HUDEP-2 (cell line): ENCODE results near the gene SAV1.
"Not testable (repeated sequence)": the region's sequence is repeated elsewhere in the genome, so short reads cannot be mapped to it uniquely, and the experiment has no call there.

Experiments used
- DNase-seq, 76 experiments: peaks; one replicate each; lab custom pipeline; 2025; ENCODE audit not compliant: unreplicated experiment in 76 of 76; lab: John Stamatoyannopoulos, UW

Gene SAV1

DNA sequence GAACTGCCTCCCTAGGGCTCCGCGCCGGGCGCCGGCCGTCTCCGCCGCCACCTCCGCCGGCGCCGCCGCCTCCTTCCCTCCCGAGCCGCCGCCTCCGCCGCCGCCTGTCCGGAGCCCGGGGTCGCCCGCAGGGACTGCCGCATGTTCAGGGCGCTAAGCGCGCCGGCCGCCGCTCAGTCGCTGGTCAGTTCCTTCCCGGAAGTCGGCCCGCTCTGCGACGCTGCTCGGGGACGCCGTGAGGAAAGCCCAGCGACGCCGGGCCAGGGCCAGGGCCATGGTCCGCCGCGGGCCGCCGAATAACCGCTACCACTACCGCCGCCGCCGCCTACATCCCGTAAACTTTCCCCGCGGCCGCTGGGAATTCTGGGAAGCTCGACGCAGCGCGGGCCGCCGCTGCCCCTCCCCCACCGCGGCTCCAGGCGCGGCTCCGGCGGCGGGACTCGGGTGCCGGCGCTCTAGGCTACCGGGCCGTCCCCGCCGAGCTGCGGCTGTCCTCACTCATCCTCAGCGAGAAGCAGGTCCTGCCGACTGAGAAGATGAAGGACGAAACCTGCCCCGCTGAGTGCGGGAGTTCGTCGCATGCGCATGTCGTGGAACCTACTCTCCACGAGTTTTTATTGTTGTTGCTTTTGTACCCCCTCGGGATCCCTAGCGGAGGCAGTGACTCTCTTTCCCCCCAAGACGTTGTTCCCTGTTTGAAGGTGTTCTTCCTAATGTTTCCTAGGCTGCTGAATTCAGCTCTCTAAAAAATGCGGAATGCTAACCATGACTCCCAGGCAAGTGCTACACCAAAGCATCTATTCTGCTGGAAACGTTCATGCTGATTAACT lies at the start of gene SAV1:
TSS of gene SAV1 (minus strand) at position 311 of the 830 bp plus-strand sequence. CDS start 339 bp downstream, outside the sequence.
- DNase-seq, result peak in 58 of 76 experiments; percentile 13 to 73 (median 52)

DNA sequence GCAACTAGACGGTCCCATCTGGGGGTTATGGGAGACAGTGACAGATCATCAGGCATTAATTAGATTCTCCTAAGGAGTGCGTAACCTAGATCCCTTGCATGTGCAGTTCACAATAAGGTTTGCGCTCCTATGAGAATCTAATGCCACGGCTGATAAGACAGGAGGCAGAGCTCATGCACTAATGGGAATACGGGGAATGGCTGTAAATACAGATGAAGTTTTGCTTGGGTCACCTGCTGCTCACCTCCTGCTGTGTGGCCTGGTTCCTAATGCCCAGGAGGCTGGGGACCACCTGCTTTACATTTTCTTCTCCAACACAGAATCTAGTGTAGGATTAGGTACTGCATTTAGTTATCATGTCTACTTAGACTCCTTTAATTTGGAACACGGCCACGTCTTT lies 49.7 kb upstream of the SAV1 start:
- no peak for DNase-seq

DNA sequence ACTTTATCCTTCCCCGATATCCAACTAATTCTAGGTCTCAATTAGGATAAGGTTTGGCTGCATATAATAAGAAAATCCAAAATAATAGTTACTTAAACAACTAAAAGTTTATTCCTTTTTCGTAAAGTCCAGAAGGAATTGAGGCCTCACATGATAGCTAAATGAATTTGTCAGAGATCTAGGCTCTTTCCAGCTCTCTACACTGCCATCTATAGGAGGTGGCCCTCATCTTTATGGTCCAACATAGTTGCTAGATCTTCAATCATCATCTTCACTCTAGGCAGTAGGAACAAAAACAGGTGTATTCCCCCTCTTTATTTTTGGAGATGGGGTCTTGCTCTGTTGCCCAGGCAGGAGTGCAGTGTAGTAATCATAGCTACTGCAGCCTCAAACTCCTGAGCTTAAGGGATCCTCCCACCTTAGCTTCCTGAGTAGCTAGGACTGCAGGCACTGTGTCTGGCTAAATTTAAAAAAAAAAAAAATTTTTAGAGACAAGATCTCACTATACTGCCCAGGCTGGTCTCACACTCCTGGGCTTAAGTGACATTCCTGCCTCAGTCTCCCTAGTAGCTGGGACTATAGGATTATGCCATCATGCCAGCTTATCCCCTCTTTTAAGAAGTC lies 46.5 kb upstream of the SAV1 start:
- DNase-seq, result peak in 18 of 76 experiments; percentile 0 to 48 (median 12)

DNA sequence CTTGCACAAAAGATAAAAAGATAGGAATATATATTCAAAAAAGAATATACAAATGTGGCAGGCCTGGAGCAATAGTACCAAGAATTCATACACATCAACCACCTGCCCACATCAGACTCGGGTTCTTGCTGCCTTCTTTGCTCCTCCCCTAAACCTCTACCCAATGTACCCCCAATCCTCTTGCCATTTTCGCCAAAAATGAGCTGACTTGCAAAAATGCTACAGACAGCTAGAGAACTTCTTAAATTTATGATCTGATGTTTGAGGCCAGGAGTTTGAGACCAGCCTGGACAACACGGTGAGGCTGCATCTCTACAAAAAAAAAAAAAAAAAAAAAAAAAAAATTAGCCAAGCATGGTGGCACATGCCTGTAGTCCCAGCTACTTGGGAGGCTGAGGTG lies 42.9 kb upstream of the SAV1 start:
- no peak for DNase-seq

DNA sequence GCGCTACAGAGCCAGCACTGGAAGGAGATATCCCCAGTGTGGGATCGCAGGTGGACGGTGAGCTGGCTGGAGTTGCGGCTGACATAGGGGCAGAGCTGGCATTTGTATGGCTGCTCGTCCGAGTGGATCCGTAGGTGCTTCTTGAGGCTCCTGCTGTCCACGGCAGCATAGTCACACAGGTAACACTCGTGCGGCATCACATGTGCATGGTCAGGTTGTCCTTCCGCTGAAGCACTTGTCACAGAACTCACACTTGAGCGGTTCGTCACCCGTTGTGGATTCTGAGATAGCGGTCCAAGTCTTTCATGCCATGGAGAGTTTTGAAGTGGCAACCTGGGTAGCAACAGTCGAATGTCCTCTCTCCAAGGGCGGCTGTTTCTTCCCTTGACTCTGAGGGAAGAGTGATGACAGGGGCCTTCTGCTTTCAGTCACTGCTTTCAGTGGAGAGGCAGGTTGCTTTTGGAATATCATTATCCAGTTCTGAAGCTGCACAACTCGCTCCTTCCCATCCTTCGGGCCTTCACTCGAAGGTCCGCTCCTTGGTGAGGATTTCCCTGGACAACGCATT lies 37.0 kb upstream of the SAV1 start:
- DNase-seq, result no peak

DNA sequence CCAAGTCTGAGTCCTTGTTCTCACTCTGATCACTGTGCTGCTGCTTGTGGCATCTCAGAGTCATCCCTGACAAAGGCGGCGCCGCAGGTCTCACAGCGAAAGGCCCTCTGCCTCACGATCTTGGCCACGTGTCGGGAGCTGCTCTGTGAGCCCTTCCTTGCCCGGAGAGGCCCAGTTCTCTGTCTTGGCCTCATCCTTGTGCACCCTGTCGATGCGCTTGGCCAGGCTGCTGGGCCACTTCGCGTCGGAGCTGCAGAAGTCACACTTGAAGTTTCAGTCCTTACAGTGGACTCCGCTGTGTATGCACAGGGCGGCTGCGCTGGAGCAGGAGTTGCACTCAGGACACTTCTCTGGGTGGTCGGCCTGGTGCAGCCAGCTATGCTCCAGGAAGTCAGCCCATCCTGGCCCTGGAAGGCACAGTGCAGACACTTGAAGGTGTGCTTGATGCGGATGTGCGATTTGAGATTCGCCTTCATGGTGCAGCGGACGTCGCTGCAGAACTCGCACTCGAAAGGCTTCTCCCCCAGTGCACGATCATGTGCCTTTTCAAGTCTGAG lies 36.4 kb upstream of the SAV1 start:
- DNase-seq, result no peak

DNA sequence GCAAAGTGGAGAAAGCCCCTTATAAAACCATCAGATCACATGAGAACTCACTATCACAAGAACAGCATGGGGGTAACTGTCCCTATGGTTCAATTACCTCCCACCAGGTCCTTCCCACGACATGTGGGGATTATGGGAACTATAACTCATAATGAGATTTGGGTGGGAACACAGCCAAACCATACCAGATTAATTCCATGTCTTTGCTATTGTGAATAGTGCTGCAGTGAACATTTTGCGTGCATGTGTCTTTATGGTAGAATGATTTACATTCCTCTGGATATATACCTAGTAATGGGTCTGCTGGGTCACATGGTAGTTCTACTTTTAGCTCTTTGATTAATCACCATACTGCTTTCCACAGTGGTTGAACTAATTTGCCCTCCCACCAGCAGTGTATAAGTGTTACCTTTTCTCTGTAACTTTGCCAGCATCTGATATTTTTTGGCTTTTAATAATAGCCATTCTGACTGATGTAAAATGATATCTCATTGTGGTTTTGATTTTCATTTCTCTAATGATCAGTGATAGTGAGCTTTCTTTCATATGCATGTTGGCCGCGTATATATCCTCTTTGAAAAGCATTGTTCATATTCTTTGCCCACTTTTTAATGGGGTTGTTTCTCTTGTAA lies 29.7 kb upstream of the SAV1 start:
- DNase-seq, result no peak

DNA sequence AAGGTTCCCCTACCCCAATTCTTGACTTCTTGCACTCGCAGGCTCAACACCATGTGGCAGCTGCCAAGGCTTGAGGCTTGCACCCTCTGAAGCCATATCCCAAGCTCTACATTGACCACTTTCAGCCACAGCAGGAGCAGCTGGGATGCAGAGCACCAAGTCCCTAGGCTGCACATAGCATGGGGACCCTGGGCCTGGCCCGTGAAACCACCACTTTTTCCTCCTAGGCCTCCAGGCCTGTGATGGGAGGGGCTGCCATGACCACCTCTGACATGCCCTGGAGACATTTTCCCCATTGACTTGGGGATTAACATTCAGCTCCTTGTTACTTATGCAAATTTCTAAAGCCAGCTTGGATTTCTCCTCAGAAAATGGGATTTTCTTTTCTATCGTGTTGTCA lies 26.2 kb upstream of the SAV1 start:
- not testable (repeated sequence) for DNase-seq

DNA sequence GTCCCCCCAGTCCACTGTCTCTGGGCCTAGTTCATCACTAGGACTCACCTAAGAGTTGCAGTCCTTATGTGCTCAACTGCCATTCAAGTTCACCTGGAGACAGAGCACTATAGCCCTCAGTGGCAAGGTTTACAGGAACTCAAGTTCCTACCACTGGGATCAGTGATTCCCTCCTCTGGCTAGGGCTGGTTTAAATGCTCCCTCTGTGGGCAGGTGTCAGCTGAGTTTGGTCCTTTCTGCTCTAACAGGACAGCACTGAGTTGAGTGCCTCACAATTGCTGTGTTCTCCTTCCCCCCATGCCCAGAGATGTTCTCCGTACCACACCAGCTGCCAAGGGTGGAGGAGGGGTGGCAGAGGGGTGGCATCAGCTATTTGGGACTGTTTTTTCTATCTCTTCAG lies 20.8 kb upstream of the SAV1 start:
- DNase-seq, result peak in 3 of 76 experiments; percentile 1 to 5 (median 2)

DNA sequence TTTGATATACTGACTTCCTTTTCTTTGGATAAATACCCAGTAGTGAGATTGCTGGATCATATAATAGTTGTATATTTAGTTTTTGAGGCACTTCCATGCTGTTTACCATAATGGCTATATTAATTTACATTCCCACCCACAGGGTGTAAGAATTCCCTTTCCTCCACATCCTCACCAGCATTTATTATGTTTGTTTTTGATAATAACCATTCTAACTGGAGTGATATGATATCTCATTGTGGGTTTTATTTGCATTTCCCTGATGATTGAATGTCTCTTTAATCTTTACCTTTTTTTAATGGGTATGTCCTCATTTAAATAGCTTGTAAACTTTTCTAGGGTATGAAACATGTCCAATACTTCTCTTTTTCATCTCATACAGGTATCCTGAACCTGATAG lies 11.6 kb upstream of the SAV1 start:
- no peak for DNase-seq

DNA sequence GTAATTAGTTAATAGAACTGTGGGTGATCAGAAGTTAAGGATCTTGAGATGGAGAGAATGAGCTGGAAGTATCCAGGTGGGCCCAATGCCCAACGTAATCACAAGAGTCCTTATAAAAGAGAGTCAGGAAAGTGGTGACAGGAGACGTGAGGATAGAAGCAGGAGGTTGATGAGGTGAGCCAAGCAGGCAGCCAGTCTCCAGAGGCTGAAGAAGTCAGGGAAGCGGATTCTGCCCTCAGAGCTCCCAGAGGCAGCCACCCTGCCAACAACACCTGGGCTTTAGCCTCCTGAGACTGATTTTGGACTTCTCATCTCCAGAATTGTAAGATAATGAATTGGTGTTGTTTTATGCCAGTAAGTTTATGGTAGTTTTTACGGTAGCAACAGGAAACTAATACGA lies 10.1 kb upstream of the SAV1 start:
- DNase-seq, result no peak

DNA sequence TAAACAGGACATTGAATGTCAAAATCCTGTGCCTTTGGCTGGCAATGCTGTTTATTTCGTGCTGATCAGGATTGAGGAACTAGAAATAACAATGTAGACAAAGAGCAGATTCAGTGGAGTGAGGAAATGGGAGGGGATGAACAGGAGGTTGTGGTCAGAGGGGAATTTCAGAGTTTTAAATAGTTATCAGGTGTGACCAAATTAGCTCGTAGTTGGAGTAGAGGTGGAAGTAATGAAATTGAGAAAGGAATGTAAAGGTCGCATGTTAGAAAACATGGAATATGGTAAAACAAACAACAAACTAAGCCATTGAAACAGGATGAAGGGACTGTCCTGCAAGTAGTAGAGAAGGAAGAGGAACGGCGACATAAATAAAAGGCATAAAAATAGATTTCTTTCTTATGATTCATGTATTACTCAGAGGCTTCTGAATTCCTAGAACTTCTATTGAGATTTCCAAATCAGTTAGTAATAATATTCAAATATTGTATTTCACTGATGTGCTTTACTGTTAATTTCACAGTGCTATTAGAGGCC lies 9.5 kb upstream of the SAV1 start:
- no peak for DNase-seq

DNA sequence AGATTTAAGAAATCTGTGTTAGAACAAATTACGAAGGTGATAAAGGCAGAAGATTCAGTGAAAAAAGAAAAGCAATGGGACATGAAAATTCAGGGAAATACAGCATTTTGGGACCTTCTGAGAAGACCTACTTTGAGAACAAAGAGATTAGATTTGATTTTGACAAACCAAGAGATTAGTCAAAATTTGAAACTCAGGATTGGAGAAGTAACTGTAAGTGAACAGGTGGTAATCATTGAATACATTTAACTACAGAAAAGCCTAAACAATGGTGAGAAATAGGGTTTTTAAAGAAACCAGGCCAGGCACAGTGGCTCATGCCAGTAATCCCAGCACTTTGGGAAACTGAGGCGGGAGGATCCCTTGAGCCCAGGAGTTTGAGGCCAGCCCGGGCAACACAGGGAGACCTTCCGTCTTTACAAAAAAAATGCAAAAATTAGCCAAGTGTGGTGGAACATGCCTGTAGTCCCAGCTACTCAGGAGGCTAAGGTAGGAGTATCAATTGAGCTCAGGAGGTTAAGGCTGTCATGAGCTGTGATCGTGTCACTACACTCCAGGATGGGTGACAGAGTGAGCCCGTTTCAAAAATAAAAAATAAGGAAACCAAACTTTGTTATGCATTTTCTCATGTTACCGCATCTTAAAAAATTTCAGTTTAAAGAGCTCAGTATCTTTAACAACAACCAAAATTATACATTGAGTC lies 8.9 kb upstream of the SAV1 start:
- no peak for DNase-seq

DNA sequence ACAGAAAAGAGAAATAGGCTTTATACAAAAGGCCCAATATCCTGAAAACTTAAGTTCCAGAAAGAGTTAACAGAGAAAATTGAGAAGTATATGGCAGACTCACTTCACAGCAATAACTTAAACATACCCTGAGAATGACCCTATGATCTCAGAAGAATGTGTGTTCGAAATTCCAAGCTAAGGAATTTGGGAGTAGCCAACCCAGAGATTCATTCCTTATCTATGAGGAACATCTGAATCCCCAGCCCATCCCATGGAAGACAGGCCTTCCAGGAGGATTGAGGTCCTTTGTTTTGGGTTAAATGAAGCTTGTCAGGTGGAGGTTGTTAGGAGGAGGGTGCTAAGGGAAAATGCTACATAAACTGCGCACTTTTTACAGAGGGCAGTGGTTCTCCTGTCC lies 7.5 kb upstream of the SAV1 start:
- no peak for DNase-seq

DNA sequence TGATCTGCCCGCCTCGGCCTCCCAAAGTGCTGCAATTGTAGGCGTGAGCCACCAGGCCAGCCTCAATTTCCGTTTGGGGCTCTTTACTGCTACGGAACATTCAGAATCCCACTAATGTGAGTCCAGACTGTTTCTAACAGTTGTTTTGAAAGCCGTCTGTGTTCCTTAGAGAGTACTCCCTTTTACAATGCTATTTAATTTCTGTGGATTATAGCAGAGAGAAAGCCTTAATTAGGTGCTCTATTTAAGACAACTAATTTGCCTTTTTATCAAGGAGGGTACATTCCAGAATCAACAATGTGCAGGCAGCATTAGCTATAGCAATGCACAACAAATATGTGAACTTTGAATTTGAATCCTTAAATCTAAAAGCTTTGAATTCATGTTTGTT lies 2.8 kb upstream of the SAV1 start:
- no peak for DNase-seq

DNA sequence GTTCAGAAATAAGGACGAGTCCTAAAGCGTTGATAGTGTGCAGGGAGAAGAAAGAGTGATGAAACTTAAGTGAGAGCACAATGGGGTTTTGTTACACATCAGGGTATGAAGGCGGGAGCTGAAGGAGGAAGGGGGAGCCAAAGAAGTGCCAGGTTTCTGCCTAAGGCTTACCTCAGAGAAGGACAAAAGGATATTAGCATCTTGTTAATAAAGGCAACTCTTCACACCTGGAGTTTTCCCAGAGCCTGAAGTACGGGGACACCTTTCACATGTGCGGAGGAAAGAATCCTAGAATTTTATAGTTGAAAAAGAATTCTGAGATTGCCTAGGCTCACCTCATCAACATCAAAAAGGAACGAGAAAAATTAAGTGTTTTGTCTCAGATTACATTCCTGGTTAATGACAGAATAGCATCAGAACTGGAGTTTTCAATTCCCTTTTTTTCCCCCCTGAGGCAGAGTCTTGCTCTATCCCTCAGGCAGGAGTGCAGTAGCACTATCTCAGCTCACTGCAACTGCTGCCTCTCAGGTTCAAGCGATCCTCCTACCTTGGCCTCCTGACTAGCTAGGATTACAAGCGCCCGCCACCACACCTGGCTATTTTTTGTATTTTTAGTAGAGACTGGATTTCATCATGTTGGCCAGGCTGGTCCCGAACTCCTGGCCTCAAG lies 2.2 kb upstream of the SAV1 start:
- DNase-seq, result no peak

DNA sequence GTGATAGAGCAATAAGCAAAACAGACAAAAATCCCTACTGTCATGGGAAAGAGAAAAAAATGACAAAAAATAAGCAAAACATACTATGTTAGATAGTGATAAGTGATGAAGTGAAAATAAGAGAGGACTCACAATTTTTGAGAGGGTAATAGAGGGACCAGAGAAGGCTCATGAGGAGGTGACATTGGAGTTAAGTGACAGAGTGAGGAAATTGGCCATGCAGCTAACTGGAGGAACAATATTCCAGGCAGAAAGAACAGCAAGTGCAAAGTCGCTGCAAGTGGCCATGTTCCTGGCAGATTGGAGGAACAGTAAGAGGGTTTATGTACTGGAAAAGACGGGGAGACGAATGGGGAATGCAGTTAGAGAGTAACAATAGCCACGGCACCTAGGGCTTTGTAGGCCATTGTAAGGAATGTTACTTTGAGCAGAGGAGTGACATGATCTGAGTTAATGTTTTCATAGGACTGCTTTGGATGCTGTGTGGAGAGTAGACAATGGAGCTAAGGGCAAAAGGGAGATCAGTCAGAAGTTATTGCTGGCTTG lies 1.4 kb upstream of the SAV1 start:
- DNase-seq, result no peak

DNA sequence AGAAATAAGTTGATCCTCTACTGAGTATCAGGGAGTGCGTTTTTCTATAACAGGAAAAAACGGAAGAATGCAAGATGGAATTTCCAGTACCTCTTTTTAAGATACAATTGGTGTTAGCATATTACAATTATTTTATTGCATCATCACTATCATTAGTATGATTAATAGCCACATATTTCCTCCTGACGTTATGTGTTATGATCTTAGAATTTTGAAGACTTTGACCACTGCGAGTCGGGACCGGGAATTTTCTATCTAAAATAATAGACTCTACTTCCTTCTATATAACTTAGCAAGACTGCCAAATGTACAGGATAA lies 679 bp upstream of the SAV1 start:
- DNase-seq, result no peak

DNA sequence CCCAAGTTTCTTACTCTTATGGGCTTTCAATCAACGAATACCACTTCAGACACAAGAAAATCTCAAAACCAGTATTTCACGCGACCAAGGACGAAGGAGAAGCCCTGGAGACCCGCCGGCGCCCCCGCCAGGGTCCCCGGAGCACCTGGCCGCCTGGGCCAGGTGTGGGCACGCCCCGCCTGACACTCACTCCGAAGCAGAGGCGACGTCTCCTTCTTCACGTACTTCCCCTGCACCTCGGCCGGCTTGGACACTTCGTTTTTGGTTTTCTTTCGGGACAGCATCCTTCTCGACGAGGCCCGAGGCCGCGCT lies 466 bp downstream of the SAV1 start:
- peak in 5 of 76 experiments; percentile 24 to 60 (median 50) for DNase-seq
